HEK293 (cell line): ENCODE results near the gene AKR1B15.
A peak's percentile ranks its signal among the peaks of the same experiment; 100 is the strongest.

Source experiments
- CTCF ChIA-PET: fragments of 350-600 bp; formaldehyde crosslinking; extraction: SDS; loops from one replicate; lab custom pipeline; 2021; ENCODE audit warnings: antibody characterized with exemption; lab: Yijun Ruan, JAX
- POLR2A ChIA-PET: fragments of 300-600 bp; formaldehyde crosslinking; extraction: SDS; loops from one replicate; lab custom pipeline; 2020; ENCODE audit warnings: antibody characterized with exemption, inconsistent platforms; lab: Yijun Ruan, JAX
- H3K27ac ChIP-seq: fragments of 200-500 bp; sonication (Bioruptor generic); 2 replicates; pipeline ENCODE4 v1.5.1; 2014; ENCODE audit warnings: low read depth, low read length, control low read depth, inconsistent platforms; ENCODE audit errors: extremely low read depth
- H3K36me3 ChIP-seq, 2 experiments: fragments of 200-500 bp in 1 of 2; sonication (Bioruptor generic) in 1 of 2; 1 replicate in 1 of 2; 2 replicates in 1 of 2; pipeline ENCODE4 v1.5.1; 2014 to 2017; ENCODE audit warnings: inconsistent platforms in 2 of 2, low read length in 2 of 2; ENCODE audit not compliant: control insufficient read depth in 2 of 2, insufficient read depth in 1 of 2
- H3K4me1 ChIP-seq: fragments of 200-500 bp; sonication (Bioruptor generic); 2 replicates; pipeline ENCODE4 v1.5.1; 2014; ENCODE audit warnings: mild to moderate bottlenecking, low read length, inconsistent platforms; ENCODE audit not compliant: control insufficient read depth, insufficient read depth
- H3K4me3 ChIP-seq: 2 replicates; pipeline ENCODE4 v1.5.1; 2011; ENCODE audit warnings: low read depth, mild to moderate bottlenecking, control low read depth, low read length, moderate library complexity
- H3K9me3 ChIP-seq: fragments of 200-500 bp; sonication (Bioruptor generic); 2 replicates; pipeline ENCODE4 v1.5.1; 2014; ENCODE audit warnings: low read depth, low read length, inconsistent platforms; ENCODE audit not compliant: control insufficient read depth, insufficient read depth
- GFI1B ChIP-seq: fragments of 450-650 bp; formaldehyde crosslinking; IDR thresholded peaks from 2 replicates; pipeline ENCODE4 v1.5.1; 2016; ENCODE audit warnings: missing biosample characterization, missing genetic modification characterization
- SCRT2 ChIP-seq: fragments of 450-650 bp; formaldehyde crosslinking; IDR thresholded peaks from 2 replicates; pipeline ENCODE4 v1.5.1; 2016; ENCODE audit warnings: missing biosample characterization, missing genetic modification characterization
- SP7 ChIP-seq: fragments of 450-650 bp; formaldehyde crosslinking; IDR thresholded peaks from 2 replicates; pipeline ENCODE4 v1.5.1; 2016; ENCODE audit warnings: missing biosample characterization, missing genetic modification characterization
- ZBTB10 ChIP-seq: fragments of 450-650 bp; formaldehyde crosslinking; IDR thresholded peaks from 2 replicates; pipeline ENCODE4 v1.5.1; 2016; ENCODE audit warnings: missing biosample characterization, missing genetic modification characterization
- ZBTB17 ChIP-seq: fragments of 450-650 bp; formaldehyde crosslinking; IDR thresholded peaks from 2 replicates; pipeline ENCODE4 v1.5.1; 2016; ENCODE audit warnings: missing biosample characterization, missing genetic modification characterization
- ZFP3 ChIP-seq: fragments of 450-650 bp; formaldehyde crosslinking; IDR thresholded peaks from 2 replicates; pipeline ENCODE4 v1.5.1; 2016; ENCODE audit warnings: low read depth, missing biosample characterization, missing genetic modification characterization
- ZNF23 ChIP-seq: fragments of 450-650 bp; formaldehyde crosslinking; IDR thresholded peaks from 2 replicates; pipeline ENCODE4 v1.5.1; 2016; ENCODE audit warnings: missing biosample characterization, missing genetic modification characterization, borderline replicate concordance
- ZNF266 ChIP-seq: fragments of 450-650 bp; formaldehyde crosslinking; IDR thresholded peaks from 2 replicates; pipeline ENCODE4 v1.5.1; 2016; ENCODE audit warnings: missing biosample characterization, missing genetic modification characterization, low read depth
- ZNF274 ChIP-seq, 2 experiments: fragments of 200-500 bp in 1 of 2; fragments of 450-650 bp in 1 of 2; sonication (Bioruptor generic) in 1 of 2; formaldehyde crosslinking in 1 of 2; IDR thresholded peaks; 2 replicates each; pipeline versions ENCODE4 v1.5.1 to v1.6.1; 2014 to 2016; ENCODE audit warnings: borderline replicate concordance in 1 of 2, inconsistent platforms in 1 of 2, low read length in 1 of 2, missing biosample characterization in 1 of 2, missing genetic modification characterization in 1 of 2
- ZNF366 ChIP-seq: fragments of 450-650 bp; formaldehyde crosslinking; conservative IDR thresholded peaks from 2 replicates; pipeline ENCODE4 v1.5.1; 2016; ENCODE audit warnings: missing biosample characterization, missing genetic modification characterization
- ZNF654 ChIP-seq: fragments of 450-650 bp; formaldehyde crosslinking; IDR thresholded peaks from 2 replicates; pipeline ENCODE4 v1.5.1; 2016; ENCODE audit warnings: low read depth, missing biosample characterization, missing genetic modification characterization
- ZNF707 ChIP-seq: fragments of 450-650 bp; formaldehyde crosslinking; IDR thresholded peaks from 2 replicates; pipeline ENCODE4 v1.5.1; 2016; ENCODE audit warnings: missing biosample characterization, missing genetic modification characterization
- ZNF792 ChIP-seq: fragments of 450-650 bp; formaldehyde crosslinking; IDR thresholded peaks from 2 replicates; pipeline ENCODE4 v1.5.1; 2016; ENCODE audit warnings: missing biosample characterization, missing genetic modification characterization
- ZSCAN16 ChIP-seq: fragments of 450-650 bp; formaldehyde crosslinking; IDR thresholded peaks from 2 replicates; pipeline ENCODE4 v1.5.1; 2016; ENCODE audit warnings: missing biosample characterization, missing genetic modification characterization
- ZSCAN5A ChIP-seq: fragments of 450-650 bp; formaldehyde crosslinking; IDR thresholded peaks from 2 replicates; pipeline ENCODE4 v1.5.1; 2016; ENCODE audit warnings: missing biosample characterization, missing genetic modification characterization
- TF ChIP-seq, protein P1 (sequence below): IDR thresholded peaks from 2 replicates; pipeline ENCODE4 v1.6.1; 2011; ENCODE audit warnings: mild to moderate bottlenecking, low read depth, low read length, borderline replicate concordance
- TF ChIP-seq, protein P2 (sequence below): fragments of 450-650 bp; IDR thresholded peaks from 2 replicates; pipeline ENCODE4 v1.5.1; 2018; ENCODE audit warnings: missing biosample characterization, mild to moderate bottlenecking, missing genetic modification characterization

Gene AKR1B15

GRCh38 chr7:134584290-134584689 is 35.4 kb downstream of the AKR1B15 start (continued):
- TF ChIP-seq, protein P1, sequence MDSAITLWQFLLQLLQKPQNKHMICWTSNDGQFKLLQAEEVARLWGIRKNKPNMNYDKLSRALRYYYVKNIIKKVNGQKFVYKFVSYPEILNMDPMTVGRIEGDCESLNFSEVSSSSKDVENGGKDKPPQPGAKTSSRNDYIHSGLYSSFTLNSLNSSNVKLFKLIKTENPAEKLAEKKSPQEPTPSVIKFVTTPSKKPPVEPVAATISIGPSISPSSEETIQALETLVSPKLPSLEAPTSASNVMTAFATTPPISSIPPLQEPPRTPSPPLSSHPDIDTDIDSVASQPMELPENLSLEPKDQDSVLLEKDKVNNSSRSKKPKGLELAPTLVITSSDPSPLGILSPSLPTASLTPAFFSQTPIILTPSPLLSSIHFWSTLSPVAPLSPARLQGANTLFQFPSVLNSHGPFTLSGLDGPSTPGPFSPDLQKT = no peak
- TF ChIP-seq ZNF792 (tag by site-specific recombination) = no peak
- peak; percentile 87 for TF ChIP-seq ZBTB17 (tag by site-specific recombination)
- TF ChIP-seq SP7 (tag by site-specific recombination) = no peak
- no peak for TF ChIP-seq ZNF654 (tag by site-specific recombination)
- 0 out of 2 replicates have a peak, but pooled peaks have one; percentile 16 for TF ChIP-seq ZNF707
- no peak for TF ChIP-seq SCRT2 (tag by site-specific recombination)
- no peak for TF ChIP-seq ZSCAN5A (tag by site-specific recombination)
- no peak for TF ChIP-seq ZNF23 (tag by site-specific recombination)
- TF ChIP-seq ZNF366 (tag by site-specific recombination) = peak; percentile 99
- TF ChIP-seq ZNF266 (tag by site-specific recombination) = no peak
- no peak for TF ChIP-seq GFI1B

DNA sequence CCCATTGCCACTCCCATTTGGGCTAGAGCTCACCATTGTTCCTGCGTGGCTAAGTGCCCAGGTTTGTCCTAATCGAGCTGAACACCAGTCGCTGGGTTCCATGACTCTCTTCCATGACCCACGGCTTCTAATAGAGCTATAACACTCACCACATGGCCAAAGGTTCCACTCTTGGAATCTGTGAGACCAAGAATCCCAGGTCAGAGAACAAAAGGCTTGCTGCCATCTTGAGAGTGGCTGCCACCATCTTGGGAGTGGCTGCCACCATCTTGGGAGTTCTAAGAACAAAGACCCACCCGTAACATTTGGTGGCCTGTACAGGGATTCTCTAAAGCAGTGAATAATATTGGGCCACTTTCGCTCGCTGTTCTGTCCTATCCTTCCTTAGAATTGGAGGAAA is 37.0 kb downstream of the AKR1B15 start:
- POLR2A ChIA-PET = no interaction called here
- TF ChIP-seq ZFP3 = no peak
- Histone ChIP-seq H3K27ac (no peak overlapping the region), H3K9me3 (no peaks in the 10 kb centered on the region), H3K36me3 (no peaks in the 10 kb centered on the region), H3K4me1 (no peaks in the 10 kb centered on the region), H3K4me3 (no peak overlapping the region)
- CTCF ChIA-PET = no interaction called here

- TF ChIP-seq ZBTB10 (no peak), ZNF274 (IDR thresholded peaks at IDR 0.05; ENCODE audit: low read length) (no peak), ZNF274 (tag by site-specific recombination; IDR thresholded peaks at IDR 0.05; ENCODE audit: borderline replicate concordance) (no peak)
- TF ChIP-seq, all 188 proteins: peak for 0
- H3K4me3 ChIP-seq = no peak overlapping the region
- H3K9me3 ChIP-seq = no peaks in the 10 kb centered on the region
- H3K36me3 ChIP-seq = no peaks in the 10 kb centered on the region
- ChIA-PET POLR2A (no interaction called here), CTCF (interaction anchor here (0.8 kb wide), 1 partner anchor 9 kb away, joined by 5 read pairs; no protein-coding TSS in a partner anchor)
- no peak overlapping the region for H3K27ac ChIP-seq
- H3K4me1 ChIP-seq = no peaks in the 10 kb centered on the region
Observed at GRCh38 chr7:134587750-134588149, 38.8 kb downstream of the AKR1B15 start.

GRCh38 chr7:134589491-134589941 is 40.6 kb downstream of the AKR1B15 start:
- POLR2A ChIA-PET = no interaction called here

More at GRCh38 chr7:134589491-134589941, 40.6 kb downstream of the AKR1B15 start:
- Histone ChIP-seq H3K4me3 (no peak overlapping the region), H3K27ac (no peak overlapping the region), H3K4me1 (no peaks in the 10 kb centered on the region), H3K36me3 (no peaks in the 10 kb centered on the region), H3K9me3 (no peaks in the 10 kb centered on the region)
- no peak for TF ChIP-seq ZSCAN16 (tag by site-specific recombination)
- TF ChIP-seq, protein P2, sequence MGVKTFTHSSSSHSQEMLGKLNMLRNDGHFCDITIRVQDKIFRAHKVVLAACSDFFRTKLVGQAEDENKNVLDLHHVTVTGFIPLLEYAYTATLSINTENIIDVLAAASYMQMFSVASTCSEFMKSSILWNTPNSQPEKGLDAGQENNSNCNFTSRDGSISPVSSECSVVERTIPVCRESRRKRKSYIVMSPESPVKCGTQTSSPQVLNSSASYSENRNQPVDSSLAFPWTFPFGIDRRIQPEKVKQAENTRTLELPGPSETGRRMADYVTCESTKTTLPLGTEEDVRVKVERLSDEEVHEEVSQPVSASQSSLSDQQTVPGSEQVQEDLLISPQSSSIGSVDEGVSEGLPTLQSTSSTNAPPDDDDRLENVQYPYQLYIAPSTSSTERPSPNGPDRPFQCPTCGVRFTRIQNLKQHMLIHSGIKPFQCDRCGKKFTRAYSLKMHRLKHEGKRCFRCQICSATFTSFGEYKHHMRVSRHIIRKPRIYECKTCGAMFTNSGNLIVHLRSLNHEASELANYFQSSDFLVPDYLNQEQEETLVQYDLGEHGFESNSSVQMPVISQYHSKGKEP = no peak
- CTCF ChIA-PET = no interaction called here
